Activated CD4-positive, CD25-positive, alpha-beta regulatory T cell treated with anti-CD3 and anti-CD28 coated beads, Interleukin-2, amount 50 U/mL, for 16 hours (primary cell): ENCODE measurements around the gene DLL1.

ENCODE experiments used
- DNase-seq: peaks from one replicate; pipeline ENCODE4 v3.0.0-alpha.2; 2020; ENCODE audit warnings: low read depth, low spot score

DLL1 gene

GRCh38 chr6:170251776-170252571, 38.9 kb downstream of the DLL1 start:
- DNase-seq, result no peak

- no peak for DNase-seq
Measured at GRCh38 chr6:170250981-170251775, 39.7 kb downstream of the DLL1 start.

DNA sequence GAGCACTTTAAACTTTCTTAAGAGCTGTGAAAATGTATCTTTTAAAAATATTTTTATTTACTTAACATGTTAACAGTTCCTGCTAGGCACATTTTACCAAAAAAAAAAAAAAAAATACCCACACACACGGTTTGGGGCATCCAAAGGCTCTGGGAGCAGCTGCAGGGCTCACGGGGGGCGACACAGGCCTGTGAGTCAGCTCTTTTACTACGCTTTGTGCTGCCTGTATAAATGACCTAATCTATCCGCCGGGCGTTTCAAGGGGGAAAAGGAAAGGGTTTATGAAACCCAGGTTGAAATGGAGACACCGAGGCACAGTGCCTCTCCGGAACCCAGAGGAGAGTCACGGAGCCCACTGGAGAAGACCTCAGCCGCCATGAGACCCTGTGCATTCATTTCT, 40.4 kb downstream of the DLL1 start:
- no peak for DNase-seq

DNA sequence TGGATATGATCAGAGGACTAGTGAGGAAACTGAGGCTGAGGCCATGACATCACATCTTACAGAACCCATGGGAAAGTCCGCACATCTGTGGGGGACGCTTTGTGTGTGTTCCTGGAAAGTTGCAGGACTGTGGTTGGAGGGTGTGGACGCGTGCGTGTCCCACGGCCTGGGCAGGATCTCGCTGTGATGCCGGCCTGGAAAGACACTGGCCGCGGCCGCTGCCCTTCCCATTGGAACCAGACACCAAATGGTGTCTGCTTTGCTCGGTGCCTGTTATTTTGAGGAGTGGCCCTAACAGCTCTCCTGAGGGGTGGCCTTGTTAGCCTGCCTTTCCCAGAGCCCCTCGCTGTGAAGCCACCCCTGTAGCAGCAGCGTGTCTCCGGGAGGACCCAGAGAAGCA, 41.1 kb downstream of the DLL1 start:
- DNase-seq, result no peak

DNA sequence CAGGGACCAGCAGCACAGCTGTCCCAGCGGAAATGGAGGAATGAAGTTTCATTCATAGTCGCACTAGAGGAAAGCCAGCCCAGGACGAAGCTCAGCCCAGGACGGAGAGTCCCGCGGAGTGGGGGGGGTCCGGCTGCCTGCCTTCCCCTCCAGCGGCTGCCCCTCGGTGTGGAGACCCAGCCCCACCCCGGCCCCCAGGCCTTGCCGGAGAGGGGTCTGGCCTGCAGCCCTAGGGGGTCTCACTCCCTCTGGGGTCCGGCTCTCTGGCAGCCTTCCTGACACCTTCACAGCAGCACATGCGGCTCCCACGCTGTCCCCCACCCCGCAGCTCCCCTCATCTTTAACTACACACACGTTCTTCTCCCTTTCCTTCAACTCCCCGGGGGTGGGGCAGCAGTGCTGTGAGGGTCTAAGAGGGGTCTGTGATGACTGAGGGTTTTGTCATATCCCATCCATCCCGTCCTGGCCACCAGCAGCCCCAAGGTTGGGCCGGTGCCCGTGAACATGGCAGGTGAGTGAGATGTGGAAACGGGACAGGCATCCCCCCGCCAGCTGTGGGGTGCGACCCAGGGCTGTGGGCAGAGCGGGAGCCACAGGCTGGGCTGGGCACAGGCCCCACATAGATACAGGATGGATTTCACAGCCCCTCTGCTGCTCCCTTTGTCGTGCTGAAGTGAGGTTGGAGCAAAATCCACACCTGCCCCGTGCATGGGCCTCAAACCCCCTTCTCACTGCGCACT, 41.8 kb downstream of the DLL1 start:
- DNase-seq, result no peak

DNA sequence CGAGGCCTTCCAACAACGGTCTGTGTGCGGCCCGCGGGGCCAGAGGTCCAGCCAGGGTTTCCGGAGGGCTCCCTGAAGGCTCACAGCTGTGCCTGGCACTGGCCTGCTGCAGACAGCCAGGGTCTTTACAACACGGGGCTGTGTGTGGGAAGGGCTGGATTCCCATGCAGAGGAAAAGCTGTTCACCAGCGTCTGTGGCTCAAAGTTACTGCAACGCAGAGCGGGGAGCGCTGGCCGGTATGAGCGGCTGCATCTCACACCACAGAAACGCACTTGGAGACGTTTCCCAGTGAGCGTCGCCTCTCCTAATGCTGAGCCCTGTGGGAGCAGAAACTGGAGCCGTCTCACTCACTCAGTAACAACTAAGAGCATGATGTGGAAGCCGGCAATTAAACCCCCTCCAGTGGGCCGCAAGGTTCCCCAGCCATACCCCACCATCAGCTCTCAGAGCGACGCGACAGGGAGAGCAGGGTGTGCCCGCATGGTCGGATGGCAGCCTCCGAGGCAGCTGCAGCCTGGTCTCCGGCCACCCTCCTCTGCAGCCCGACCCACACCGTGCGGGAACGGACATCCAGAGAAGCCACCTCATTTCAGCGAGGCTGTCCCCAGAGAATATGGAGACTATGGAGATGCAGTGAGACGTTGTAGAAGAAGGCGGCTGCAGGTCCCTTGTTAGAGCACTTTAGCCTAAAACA, 42.6 kb downstream of the DLL1 start:
- no peak for DNase-seq

- DNase-seq, result no peak
Measured at GRCh38 chr6:170247178-170247701, 43.6 kb downstream of the DLL1 start.

GRCh38 chr6:170245475-170245992, 45.3 kb downstream of the DLL1 start:
- no peak for DNase-seq

DNA sequence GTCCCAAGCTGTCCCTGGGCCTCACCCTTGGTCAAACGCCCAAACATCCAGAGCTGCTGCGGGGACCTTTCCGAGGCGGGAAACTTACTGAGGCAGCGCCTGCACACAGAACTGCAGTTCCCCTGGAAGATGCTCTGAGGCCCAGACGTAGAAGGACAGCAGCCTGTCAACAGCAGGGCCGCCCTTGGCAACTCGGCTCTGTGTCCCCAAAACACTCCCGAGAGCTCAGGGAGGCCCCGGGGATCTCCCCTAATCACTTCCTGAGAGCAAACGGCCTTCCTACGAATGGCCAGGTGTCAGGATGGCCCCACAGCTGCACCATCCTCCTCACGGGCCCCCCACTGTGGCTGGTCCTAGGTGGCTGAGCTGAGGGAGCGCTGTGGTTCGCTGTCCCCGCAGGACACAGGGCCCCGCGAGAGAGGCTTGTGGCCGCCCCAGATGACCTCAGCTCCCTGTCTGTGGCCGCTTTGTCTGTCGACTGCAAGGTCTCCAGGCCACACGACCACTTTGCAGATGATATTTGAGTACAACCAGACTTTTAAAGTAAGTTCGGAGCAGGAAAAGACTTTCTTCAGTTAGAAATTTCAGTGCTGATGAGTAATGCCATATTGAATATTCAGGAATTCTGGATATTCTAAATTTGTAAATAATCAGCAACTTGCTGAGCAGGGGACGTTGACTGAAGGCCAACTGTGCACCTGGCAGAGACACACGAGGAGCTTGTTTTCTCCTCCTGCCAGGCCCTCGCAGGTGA, 46.0 kb downstream of the DLL1 start:
- DNase-seq, result no peak

- DNase-seq, result no peak
Measured at GRCh38 chr6:170243791-170244291, 47.0 kb downstream of the DLL1 start.

- DNase-seq, result no peak
Measured at GRCh38 chr6:170243386-170243785, 47.5 kb downstream of the DLL1 start.

DNA sequence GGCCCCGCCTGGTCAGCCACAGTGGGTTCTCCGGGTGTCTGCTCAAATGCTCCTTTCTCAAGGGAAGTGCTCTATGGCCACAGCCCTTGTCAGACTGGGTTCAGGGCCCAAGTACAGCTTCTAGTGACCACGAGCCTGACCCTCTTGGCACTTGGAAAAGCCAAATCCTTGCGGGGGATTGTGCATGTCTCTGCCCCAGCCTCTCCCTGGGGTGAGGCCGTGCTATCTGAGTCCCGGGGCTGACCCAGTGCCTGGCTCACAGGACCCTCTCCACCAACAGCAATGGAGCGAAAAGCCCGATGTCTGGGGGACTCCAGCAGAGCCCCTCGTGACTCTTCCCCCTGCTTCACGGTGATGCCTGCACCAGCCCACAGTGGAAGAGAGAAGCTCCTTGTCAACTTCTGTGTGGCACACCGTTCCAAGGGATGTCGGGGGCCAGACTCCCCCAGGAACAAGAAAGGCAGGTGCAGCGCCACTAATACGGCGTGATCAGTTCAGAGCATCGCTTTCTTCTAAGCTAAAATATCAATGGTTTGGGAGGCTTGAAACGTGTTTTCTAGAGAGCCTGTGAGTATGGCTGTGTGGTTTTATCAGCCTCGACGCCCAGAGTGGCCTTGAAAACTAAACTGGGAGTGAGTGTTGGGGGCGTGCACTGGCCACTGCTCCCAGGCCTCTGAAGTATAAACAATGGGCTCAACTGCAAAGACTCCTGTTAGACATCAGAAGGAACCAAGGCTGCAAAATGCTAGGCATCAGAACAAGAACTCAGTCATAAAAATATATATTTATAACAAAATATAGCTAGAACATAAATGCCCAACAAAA, 51.9 kb downstream of the DLL1 start:
- no peak for DNase-seq

- DNase-seq, result no peak
Measured at GRCh38 chr6:170237999-170238740, 52.7 kb downstream of the DLL1 start.

- DNase-seq, result no peak
Measured at GRCh38 chr6:170236131-170236836, 54.6 kb downstream of the DLL1 start.

DNA sequence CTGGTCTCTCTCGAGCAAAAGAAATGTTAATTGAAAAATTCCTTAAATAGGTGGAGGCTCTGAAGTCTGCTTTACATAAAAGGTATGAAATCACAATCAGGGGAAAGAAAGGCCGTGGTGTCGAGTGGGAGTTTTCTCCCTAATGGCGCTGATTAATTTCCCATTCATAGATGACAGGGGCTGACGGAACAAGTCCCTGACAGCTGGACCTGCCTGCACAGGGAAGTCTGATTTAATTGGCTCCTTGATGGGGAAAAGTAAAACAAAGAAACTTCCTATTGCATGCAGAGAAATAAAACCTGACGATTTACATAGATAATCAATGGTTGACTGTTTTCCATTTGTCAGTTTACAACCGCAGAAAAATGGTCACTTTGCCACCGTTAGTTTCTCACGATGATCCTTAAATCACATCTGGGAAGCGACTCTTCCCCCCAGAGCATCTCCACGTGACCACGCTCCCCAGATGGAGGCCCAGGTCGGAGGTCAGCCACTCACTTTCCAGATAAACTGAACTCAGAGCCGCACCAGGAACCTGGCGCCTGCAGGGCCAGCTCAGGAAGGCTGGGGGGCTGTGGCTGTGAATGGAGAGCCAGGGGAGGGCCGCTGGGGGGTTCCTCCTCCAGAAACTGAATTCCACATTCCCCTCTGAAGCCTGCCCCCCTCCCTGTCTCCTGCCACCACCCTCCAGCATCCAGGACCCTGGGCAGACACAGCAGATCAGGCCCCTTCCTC, 55.3 kb downstream of the DLL1 start:
- DNase-seq, result no peak

DNA sequence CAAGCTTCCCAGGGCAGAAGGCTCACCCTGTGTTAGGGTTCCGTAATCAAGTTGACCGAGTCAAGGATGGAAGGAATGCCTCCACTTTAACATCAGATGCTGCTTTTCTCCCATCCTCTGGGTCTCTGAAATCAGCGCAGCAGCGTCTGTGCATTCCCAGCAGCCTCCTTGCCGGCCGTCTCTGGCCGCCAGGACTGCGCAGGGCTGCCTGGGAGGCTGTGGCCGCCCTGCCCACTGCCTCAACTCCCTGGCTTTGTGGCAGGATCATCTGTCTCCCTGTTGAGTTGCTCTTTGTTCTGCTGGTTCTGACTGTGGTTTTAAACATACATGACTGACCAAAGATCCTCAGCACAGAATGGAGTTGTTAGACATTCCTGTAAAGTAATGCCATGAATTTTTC, 56.5 kb downstream of the DLL1 start:
- DNase-seq, result no peak
